Neural progenitor cell (in vitro differentiated cells): ENCODE data around the gene FCGBP. TPM values are rescaled to one million over a fixed set of nuclear protein-coding genes. Genes with fewer than 3 reads are reported as not detected.

Source experiments
- DNase-seq: peaks from one replicate; pipeline ENCODE4 v3.0.0-alpha.2; 2016; ENCODE audit warnings: low spot score
- H2AFZ ChIP-seq: fragments of 200-600 bp; sonication (generic); replicated peaks from 2 replicates; pipeline ENCODE4 v1.6.1; 2016; ENCODE audit warnings: antibody characterized with exemption
- H3F3A ChIP-seq: fragments of 200-600 bp; sonication (generic); 2 replicates; pipeline ENCODE4 v1.6.1; 2016; ENCODE audit warnings: antibody characterized with exemption, low read depth
- H3K27ac ChIP-seq: fragments of 200-600 bp; sonication (generic); 2 replicates; pipeline ENCODE4 v1.5.1; 2016; ENCODE audit warnings: mild to moderate bottlenecking
- H3K27me3 ChIP-seq: fragments of 200-600 bp; sonication (generic); 2 replicates; pipeline ENCODE4 v1.6.1; 2016; ENCODE audit warnings: mild to moderate bottlenecking, moderate library complexity
- H3K36me3 ChIP-seq: fragments of 200-600 bp; sonication (generic); 2 replicates; pipeline ENCODE4 v1.5.1; 2016
- H3K4me1 ChIP-seq: fragments of 200-600 bp; sonication (generic); 2 replicates; pipeline ENCODE4 v1.6.1; 2016; ENCODE audit warnings: mixed run types
- H3K4me2 ChIP-seq: fragments of 200-600 bp; sonication (generic); 2 replicates; pipeline ENCODE4 v1.6.1; 2016
- H3K4me3 ChIP-seq: fragments of 200-600 bp; sonication (generic); 2 replicates; pipeline ENCODE4 v1.5.1; 2016
- H3K79me2 ChIP-seq: fragments of 200-600 bp; sonication (generic); 2 replicates; pipeline ENCODE4 v1.6.1; 2016; ENCODE audit warnings: low read depth
- H3K9ac ChIP-seq: fragments of 200-600 bp; sonication (generic); 2 replicates; pipeline ENCODE4 v1.6.1; 2016
- H3K9me3 ChIP-seq: fragments of 200-600 bp; sonication (generic); 2 replicates; pipeline ENCODE4 v1.5.1; 2016; ENCODE audit warnings: low read depth
- H4K20me1 ChIP-seq: fragments of 200-600 bp; sonication (generic); 2 replicates; pipeline ENCODE4 v1.6.1; 2016; ENCODE audit warnings: low read depth
- H3K27ac Mint-ChIP-seq: 3 replicates; pipeline ENCODE4 v1.8.0; 2021; ENCODE audit warnings: mixed read lengths
- H3K27me3 Mint-ChIP-seq: 2 replicates; pipeline ENCODE4 v1.8.0; 2022; ENCODE audit warnings: low read depth, mild to moderate bottlenecking, inconsistent platforms, moderate library complexity, mixed read lengths; ENCODE audit not compliant: insufficient read depth
- H3K36me3 Mint-ChIP-seq: 3 replicates; pipeline ENCODE4 v1.8.0; 2021; ENCODE audit warnings: mixed read lengths
- H3K4me1 Mint-ChIP-seq: 3 replicates; pipeline ENCODE4 v1.8.0; 2021; ENCODE audit warnings: mixed read lengths
- H3K4me3 Mint-ChIP-seq: 3 replicates; pipeline ENCODE4 v1.8.0; 2021; ENCODE audit warnings: mild to moderate bottlenecking, moderate library complexity, mixed read lengths
- H3K9me3 Mint-ChIP-seq: 3 replicates; pipeline ENCODE4 v1.8.0; 2020; ENCODE audit warnings: mixed read lengths
- CTCF ChIP-seq: fragments of 200-600 bp; sonication (generic); IDR thresholded peaks from 2 replicates; pipeline ENCODE4 v1.5.1; 2017; ENCODE audit warnings: antibody characterized with exemption, mild to moderate bottlenecking
- EZH2 ChIP-seq: fragments of 200-600 bp; sonication (generic); IDR thresholded peaks from 2 replicates; pipeline ENCODE4 v1.6.1; 2017; ENCODE audit warnings: antibody characterized with exemption, mild to moderate bottlenecking, moderate library complexity
- EZH2phosphoT487 ChIP-seq: fragments of 200-600 bp; sonication (generic); IDR thresholded peaks from 2 replicates; pipeline ENCODE4 v1.6.1; 2017; ENCODE audit warnings: antibody characterized with exemption
- total RNA-seq: library from RNA; depleted of rRNA; stranded (reverse); fragments of >200 nt; gene quantifications from 2 replicates; pipeline ENCODE4 v1.2.3, GENCODE V29; 2015; ENCODE audit warnings: low replicate concordance

The FCGBP gene
- total RNA-seq, 1 donor from 2014 or later: 0.06 TPM

DNA sequence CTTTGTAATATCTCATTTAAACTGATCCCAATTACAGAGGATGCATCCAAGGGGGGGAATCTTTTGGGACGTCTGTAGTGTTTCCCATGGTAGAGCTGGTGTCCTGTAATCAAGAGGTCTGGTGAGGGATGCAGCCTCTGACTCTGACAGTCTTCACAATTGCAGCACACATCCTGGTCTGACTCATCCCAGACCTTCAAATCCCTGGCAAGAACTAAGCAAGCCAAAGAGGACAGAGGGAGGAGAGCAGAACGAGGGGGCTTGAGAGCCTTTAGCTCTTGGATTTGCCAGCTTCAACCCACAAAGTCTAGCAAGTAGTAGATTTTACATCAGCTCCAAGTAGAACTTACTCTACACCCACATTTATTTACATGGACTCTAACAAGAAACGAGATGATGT, 17.3 kb upstream of the FCGBP start:
- no peaks in the 10 kb centered on the region for H3K9me3 Mint-ChIP-seq
- Histone ChIP-seq H3K9me3 (no peaks in the 10 kb centered on the region), H2AFZ (no peak overlapping the region), H3K79me2 (no peaks in the 10 kb centered on the region), H3K4me1 (no peaks in the 10 kb centered on the region), H3K4me3 (no peak overlapping the region), H3K27me3 (no peaks in the 10 kb centered on the region), H3K9ac (no peak overlapping the region), H3K36me3 (no peaks in the 10 kb centered on the region), H3K4me2 (no peak overlapping the region), H3K27ac (no peak overlapping the region), H4K20me1 (no peaks in the 10 kb centered on the region), H3F3A (no peaks in the 10 kb centered on the region)
- H3K4me1 Mint-ChIP-seq: no peaks in the 10 kb centered on the region
- no peak overlapping the region for H3K27ac Mint-ChIP-seq
- no peak overlapping the region for H3K4me3 Mint-ChIP-seq
- DNase-seq: no peak
- H3K36me3 Mint-ChIP-seq: no peaks in the 10 kb centered on the region
- peaks cover 2% of the 10 kb centered on the region for H3K27me3 Mint-ChIP-seq
- no peak for TF ChIP-seq EZH2phosphoT487
- TF ChIP-seq CTCF: no peak
- TF ChIP-seq EZH2: no peak

DNA sequence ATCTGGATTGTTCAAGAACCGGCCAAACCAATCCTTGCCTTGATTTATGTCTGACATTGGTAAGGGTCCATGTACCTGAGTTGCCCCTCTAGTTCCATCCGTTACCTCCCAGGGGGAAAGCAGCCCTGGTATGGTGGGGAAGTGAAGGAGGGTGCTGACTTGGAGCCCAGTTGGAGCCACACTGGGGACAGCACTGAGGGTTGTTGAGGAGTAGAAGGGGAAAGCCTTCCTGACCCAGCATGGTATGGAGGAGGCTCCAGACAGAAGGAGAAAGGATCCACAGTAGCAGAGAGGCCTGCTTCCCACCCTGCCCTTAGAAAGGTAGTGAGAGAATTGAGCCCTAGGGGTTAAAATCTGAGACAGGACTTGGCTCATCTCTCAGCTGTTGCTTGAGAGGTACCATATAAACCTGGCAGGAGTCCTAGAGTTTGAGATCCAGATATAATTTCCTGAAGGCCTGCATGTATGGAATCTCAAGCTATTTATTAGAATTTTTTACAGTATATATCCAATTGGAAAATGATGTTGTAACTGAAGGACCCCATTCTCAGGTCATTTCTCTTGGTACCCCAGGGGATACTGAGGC, 16.7 kb upstream of the FCGBP start:
- no peaks in the 10 kb centered on the region for H3K4me1 ChIP-seq
- no peak for DNase-seq
- H3K27me3 ChIP-seq: no peaks in the 10 kb centered on the region
- no peak overlapping the region for H3K4me2 ChIP-seq
- H3K4me1 Mint-ChIP-seq: no peaks in the 10 kb centered on the region
- H3K4me3 ChIP-seq: no peak overlapping the region
- no peaks in the 10 kb centered on the region for H3K79me2 ChIP-seq
- H3K9ac ChIP-seq: no peak overlapping the region
- H3K9me3 ChIP-seq: no peaks in the 10 kb centered on the region
- no peaks in the 10 kb centered on the region for H3F3A ChIP-seq
- no peak overlapping the region for H3K27ac Mint-ChIP-seq
- H2AFZ ChIP-seq: no peak overlapping the region
- no peak overlapping the region for H3K4me3 Mint-ChIP-seq
- H3K27me3 Mint-ChIP-seq: peaks cover 2% of the 10 kb centered on the region
- no peaks in the 10 kb centered on the region for H3K36me3 ChIP-seq
- TF ChIP-seq CTCF (no peak), EZH2 (no peak), EZH2phosphoT487 (no peak)
- H3K9me3 Mint-ChIP-seq: no peaks in the 10 kb centered on the region
- no peaks in the 10 kb centered on the region for H4K20me1 ChIP-seq
- no peaks in the 10 kb centered on the region for H3K36me3 Mint-ChIP-seq
- no peak overlapping the region for H3K27ac ChIP-seq

DNA sequence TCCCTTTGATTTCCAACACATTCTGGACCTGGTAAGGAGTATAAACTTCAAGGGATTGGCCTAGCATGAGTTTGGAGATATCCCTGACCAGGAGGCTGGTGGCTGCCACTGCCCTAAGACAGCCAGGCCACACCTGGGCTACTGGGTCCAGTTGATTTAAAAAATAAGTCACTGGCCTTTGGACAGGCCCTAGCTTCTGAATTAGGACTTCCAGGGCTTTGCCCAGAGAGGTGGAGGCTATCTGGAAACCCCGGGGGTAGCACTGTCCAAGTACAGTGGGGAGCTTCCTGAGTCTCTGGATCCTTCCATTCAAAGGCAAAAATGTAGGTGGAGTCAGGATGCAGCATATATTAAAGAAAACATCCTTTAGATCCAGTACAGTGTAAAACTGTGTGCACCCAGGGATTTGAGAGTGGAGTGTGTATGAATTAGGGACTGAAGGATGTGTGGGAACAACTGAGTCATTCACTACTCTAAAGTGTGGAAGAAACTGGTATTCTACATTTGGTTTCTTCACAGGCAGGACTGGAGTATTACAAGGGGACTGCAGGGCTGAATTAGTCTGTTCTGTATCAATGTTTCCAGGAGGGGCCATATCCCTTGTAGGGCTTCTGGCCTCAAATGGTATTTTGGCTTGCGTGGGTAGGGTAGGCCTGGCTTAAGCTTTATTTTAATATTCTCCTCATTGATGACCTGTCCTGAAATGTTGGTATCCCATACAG, 14.8 kb upstream of the FCGBP start:
- Histone ChIP-seq H3F3A (no peaks in the 10 kb centered on the region), H3K4me3 (no peak overlapping the region), H3K9ac (no peak overlapping the region), H2AFZ (no peak overlapping the region), H3K9me3 (no peaks in the 10 kb centered on the region), H3K4me1 (no peaks in the 10 kb centered on the region), H3K27ac (no peak overlapping the region), H3K27me3 (no peaks in the 10 kb centered on the region), H4K20me1 (no peaks in the 10 kb centered on the region), H3K4me2 (no peak overlapping the region), H3K36me3 (no peaks in the 10 kb centered on the region), H3K79me2 (no peaks in the 10 kb centered on the region)
- Mint-ChIP-seq H3K4me3 (no peak overlapping the region), H3K36me3 (no peaks in the 10 kb centered on the region), H3K4me1 (no peaks in the 10 kb centered on the region), H3K27me3 (peaks cover 2% of the 10 kb centered on the region), H3K27ac (no peak overlapping the region), H3K9me3 (no peaks in the 10 kb centered on the region)
- no peak for DNase-seq
- TF ChIP-seq CTCF: no peak
